Thyroid gland (tissue), 4 donors: Measurements from ENCODE around the gene ENDOU. TPM values are rescaled to one million over a fixed set of nuclear protein-coding genes. Genes with fewer than 3 reads are reported as not detected.
A peak's percentile ranks its signal among the peaks of the same experiment; 100 is the strongest.

Experiments
- DNase-seq, 2 donors: peaks; one replicate each; pipeline ENCODE4 v3.0.0-alpha.2; 2019
- H3K27ac ChIP-seq, 3 donors: fragments of 200-600 bp; sonication (generic); 1 replicate in 2 of 3; 2 replicates in 1 of 3; pipeline ENCODE4 v1.5.1; 2016 to 2019; ENCODE audit warnings: mild to moderate bottlenecking in 1 of 3, moderate library complexity in 1 of 3
- H3K27me3 ChIP-seq: fragments of 200-600 bp; sonication (generic); one replicate; pipeline ENCODE4 v1.5.1; 2019
- H3K36me3 ChIP-seq, 2 donors: fragments of 200-600 bp; sonication (generic); one replicate each; pipeline ENCODE4 v1.5.1; 2016 to 2019
- H3K4me1 ChIP-seq, 2 donors: fragments of 200-600 bp; sonication (generic); one replicate each; pipeline ENCODE4 v1.5.1; 2017 to 2019
- H3K4me3 ChIP-seq, 3 donors: fragments of 200-600 bp; sonication (generic); replicated peaks in 1 of 3; 1 replicate in 2 of 3; 2 replicates in 1 of 3; pipeline ENCODE4 v1.5.1; 2016; ENCODE audit warnings: mild to moderate bottlenecking in 1 of 3
- H3K9me3 ChIP-seq: fragments of 200-600 bp; sonication (generic); one replicate; pipeline ENCODE4 v1.5.1; 2017
- POLR2A ChIP-seq, 2 donors: fragments of 450-650 bp; IDR thresholded peaks; one replicate each; pipeline ENCODE4 v1.6.1; 2017; ENCODE audit warnings: antibody characterized with exemption in 2 of 2, mild to moderate bottlenecking in 2 of 2, moderate library complexity in 1 of 2
- WGBS, 2 donors: methylation state at CpG; one replicate each; pipeline ENCODE4 v1.1.5; 2017; 5-methylcytosine and 5-hydroxymethylcytosine counted together
- intact Hi-C: fragments of 100-400 bp; cut with DNase I; formaldehyde crosslinking; loops from one replicate; pipeline ENCODE4 v1.15.1; 2023
- total RNA-seq, 4 donors: library from RNA; depleted of rRNA; stranded (reverse); fragments of >200 nt; gene quantifications; one replicate each; pipeline ENCODE4 v1.2.3, GENCODE V29; 2016
- TF ChIP-seq, protein P1 (sequence below), 6 experiments: fragments of 200-600 bp in 3 of 6; fragments of 450-650 bp in 3 of 6; sonication (generic) in 3 of 6; IDR thresholded peaks; one replicate each; pipeline ENCODE4 v1.5.1; 2016 to 2019; ENCODE audit warnings: antibody characterized with exemption in 6 of 6, mild to moderate bottlenecking in 2 of 6, inconsistent platforms in 1 of 6, moderate library complexity in 1 of 6

Gene ENDOU
- total RNA-seq, 4 donors from 2014 or later: 0.11 to 1.9 (median 1.2) TPM

DNA sequence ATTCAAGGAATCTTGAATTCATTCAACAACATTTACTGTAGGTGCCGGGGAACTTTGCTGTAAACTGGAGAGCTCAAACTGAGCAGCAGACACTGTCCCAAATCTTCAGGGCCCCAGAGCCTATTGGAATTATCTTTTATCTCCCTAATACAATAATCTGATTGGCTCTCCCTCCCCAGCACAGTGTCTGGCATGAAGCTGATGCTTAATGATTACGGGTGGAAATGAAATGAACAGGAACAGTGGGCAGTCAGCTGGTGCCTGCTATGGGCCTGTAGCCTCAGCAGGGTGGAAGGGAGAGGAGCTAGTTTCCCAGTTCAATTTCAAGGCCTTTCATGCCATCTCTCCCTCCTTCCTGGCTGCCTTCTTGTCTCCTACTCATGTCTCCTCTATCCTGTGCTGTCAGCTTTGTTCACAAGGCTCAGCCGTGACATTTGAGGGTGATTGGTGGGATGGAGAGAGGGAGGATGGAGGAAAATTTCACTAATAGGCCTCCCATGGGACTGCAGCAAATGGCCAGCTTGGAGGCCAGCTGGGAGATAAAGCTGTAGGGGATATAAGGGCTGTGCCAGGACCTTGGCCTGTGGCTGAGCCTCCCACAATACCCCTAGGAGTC is 37.7 kb upstream of the ENDOU start:
- no peak overlapping the region for H3K4me3 ChIP-seq
- H3K9me3 ChIP-seq: no peaks in the 10 kb centered on the region
- 54 to 55% methylated on average over 3 of the region's 3 CpGs for WGBS, 2 donors
- H3K27me3 ChIP-seq: no peaks in the 10 kb centered on the region
- TF ChIP-seq, protein P1, sequence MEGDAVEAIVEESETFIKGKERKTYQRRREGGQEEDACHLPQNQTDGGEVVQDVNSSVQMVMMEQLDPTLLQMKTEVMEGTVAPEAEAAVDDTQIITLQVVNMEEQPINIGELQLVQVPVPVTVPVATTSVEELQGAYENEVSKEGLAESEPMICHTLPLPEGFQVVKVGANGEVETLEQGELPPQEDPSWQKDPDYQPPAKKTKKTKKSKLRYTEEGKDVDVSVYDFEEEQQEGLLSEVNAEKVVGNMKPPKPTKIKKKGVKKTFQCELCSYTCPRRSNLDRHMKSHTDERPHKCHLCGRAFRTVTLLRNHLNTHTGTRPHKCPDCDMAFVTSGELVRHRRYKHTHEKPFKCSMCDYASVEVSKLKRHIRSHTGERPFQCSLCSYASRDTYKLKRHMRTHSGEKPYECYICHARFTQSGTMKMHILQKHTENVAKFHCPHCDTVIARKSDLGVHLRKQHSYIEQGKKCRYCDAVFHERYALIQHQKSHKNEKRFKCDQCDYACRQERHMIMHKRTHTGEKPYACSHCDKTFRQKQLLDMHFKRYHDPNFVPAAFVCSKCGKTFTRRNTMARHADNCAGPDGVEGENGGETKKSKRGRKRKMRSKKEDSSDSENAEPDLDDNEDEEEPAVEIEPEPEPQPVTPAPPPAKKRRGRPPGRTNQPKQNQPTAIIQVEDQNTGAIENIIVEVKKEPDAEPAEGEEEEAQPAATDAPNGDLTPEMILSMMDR (IDR thresholded peaks at IDR 0.05): no peak
- TF ChIP-seq POLR2A (IDR thresholded peaks at IDR 0.05): no peak
- DNase-seq: no peak
- peaks cover 40 to 55% of the 10 kb centered on the region in 2 donors for H3K4me1 ChIP-seq
- peak overlapping the region; percentile 72 to 94 (median 91) for H3K27ac ChIP-seq
- intact Hi-C loops: no loop called here
- H3K36me3 ChIP-seq: no peaks in the 10 kb centered on the region

- peak within 1 kb of the TSS; percentile 91 to 95 (median 94) for H3K27ac ChIP-seq
- intact Hi-C loops: no loop called here
- H3K9me3 ChIP-seq: no peaks in the 10 kb centered on the region
- peaks cover 74 to 88% of the 10 kb centered on the region in 2 donors for H3K4me1 ChIP-seq
- 4 to 19% methylated on average over 27 to 32 of the region's 57 CpGs for WGBS, 2 donors
- TF ChIP-seq POLR2A (IDR thresholded peaks at IDR 0.05): peak; percentile 19 to 66
- TF ChIP-seq, protein P1 (IDR thresholded peaks at IDR 0.05): peak in 5 of 6 experiments; percentile 8 to 57 (median 43)
- H3K4me3 ChIP-seq: peak within 1 kb of the TSS; percentile 37 to 82 (median 43)
- DNase-seq: peak; percentile 96
- H3K36me3 ChIP-seq: no peaks in the 10 kb centered on the region
- H3K27me3 ChIP-seq: no peaks in the 10 kb centered on the region
These were observed 33.8 kb upstream of the ENDOU start, which contains the start of gene RAPGEF3 for GRCh38 chr12:47758834-47759690. Gene RAPGEF3, minus strand, starts transcription at chr12:47758880. Its CDS starts 324 bp downstream, at chr12:47758556.

- intact Hi-C loops: no loop called here
- H3K4me3 ChIP-seq: peak overlapping the region; percentile 37 to 82 (median 43)
- TF ChIP-seq, protein P1 (IDR thresholded peaks at IDR 0.05): no peak
- TF ChIP-seq POLR2A (IDR thresholded peaks at IDR 0.05): no peak
- H3K9me3 ChIP-seq: no peaks in the 10 kb centered on the region
- H3K27me3 ChIP-seq: no peaks in the 10 kb centered on the region
- 0 to 2% methylated on average over 8 to 10 of the region's 10 CpGs for WGBS, 2 donors
- H3K4me1 ChIP-seq: peaks cover 74 to 88% of the 10 kb centered on the region in 2 donors
- DNase-seq: no peak
- H3K27ac ChIP-seq: peak overlapping the region; percentile 91 to 95 (median 94)
- no peaks in the 10 kb centered on the region for H3K36me3 ChIP-seq
These were observed 33.2 kb upstream of the ENDOU start for GRCh38 chr12:47758584-47758833.

DNA sequence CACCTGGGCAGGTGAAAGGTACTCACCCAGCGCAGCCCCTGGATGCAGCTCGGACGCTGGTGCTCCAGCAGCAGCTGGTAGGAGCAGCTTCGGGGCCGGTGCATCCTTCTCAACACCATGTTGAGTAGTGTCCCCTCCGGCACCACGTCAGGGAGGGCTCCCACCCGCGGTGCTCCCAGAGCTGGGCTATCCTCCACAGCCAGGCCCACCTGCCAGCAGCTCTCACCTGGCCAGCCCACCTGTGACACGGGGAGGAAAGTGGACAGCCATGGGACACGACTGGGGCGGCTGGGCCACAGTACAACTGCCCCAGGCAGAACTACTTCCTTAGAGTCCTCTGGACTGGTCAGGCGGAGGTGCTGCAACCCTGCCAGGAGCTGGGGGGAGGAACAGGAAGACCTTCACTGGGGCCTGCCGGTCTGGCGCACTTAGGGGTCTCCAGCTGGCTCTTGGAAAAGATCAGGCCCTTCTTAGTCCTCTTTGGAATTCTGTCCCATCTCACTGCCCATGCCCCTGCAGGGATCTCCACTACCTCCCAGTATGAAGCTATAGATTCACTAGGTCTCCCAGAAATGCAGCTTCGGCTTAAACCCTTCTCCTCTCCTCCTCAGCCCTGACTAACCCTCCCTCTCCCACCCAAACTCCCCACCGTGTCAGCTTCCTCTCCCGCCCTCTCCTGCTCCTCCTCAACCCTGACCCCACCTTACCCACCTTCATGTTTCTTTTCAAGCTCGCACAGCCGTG is 32.7 kb upstream of the ENDOU start:
- H3K36me3 ChIP-seq: no peaks in the 10 kb centered on the region
- peak overlapping the region; percentile 91 to 95 (median 94) for H3K27ac ChIP-seq
- peaks cover 74 to 88% of the 10 kb centered on the region in 2 donors for H3K4me1 ChIP-seq
- H3K4me3 ChIP-seq: peak overlapping the region; percentile 37 to 82 (median 43)
- no peak for TF ChIP-seq POLR2A (IDR thresholded peaks at IDR 0.05)
- TF ChIP-seq, protein P1 (IDR thresholded peaks at IDR 0.05): no peak
- intact Hi-C loops: no loop called here
- WGBS, 2 donors: 12 to 25% methylated on average over 10 to 19 of the region's 20 CpGs
- no peaks in the 10 kb centered on the region for H3K9me3 ChIP-seq
- peak; percentile 78 to 84 for DNase-seq
- no peaks in the 10 kb centered on the region for H3K27me3 ChIP-seq
